ENCODE measurements around the gene ARL13B. TPM values are rescaled to one million over a fixed set of nuclear protein-coding genes. Genes with fewer than 3 reads are reported as not detected.

ARL13B gene
- total and polyA plus RNA-seq, 2 of the 13 experiments (the other 11 are each of a cell fraction or from before 2014, with no cell fraction given): 2.2 to 9.6 TPM

- TF ChIP-seq SMAD3 (CRISPR knock-in tag; IDR thresholded peaks at IDR 0.05) (no peak), ZNF501 (CRISPR knock-in tag; IDR thresholded peaks at IDR 0.05) (peak; percentile 43; the same call in 1 of the 2 replicates), GATAD1 (CRISPR knock-in tag; IDR thresholded peaks at IDR 0.05) (peak; percentile 47; the same call in 1 of the 2 replicates), ZNF777 (CRISPR knock-in tag; IDR thresholded peaks at IDR 0.05) (peak; percentile 64; the same call in 1 of the 2 replicates), IKZF4 (CRISPR knock-in tag; IDR thresholded peaks at IDR 0.05; ENCODE audit: borderline replicate concordance, low read depth, not compliant biosample characterization) (peak; percentile 46), HDAC2 (CRISPR knock-in tag; IDR thresholded peaks at IDR 0.05) (peak; percentile 64; the same call in 1 of the 2 replicates), FOXK1 (CRISPR knock-in tag; IDR thresholded peaks at IDR 0.05; ENCODE audit: borderline replicate concordance, low read depth) (no peak; the same call in 1 of the 2 replicates), KDM4B (CRISPR knock-in tag; IDR thresholded peaks at IDR 0.05) (peak; percentile 44; the same call in 1 of the 2 replicates), KDM3A (CRISPR knock-in tag; IDR thresholded peaks at IDR 0.05; ENCODE audit: low read depth) (no peak), ZNF747 (CRISPR knock-in tag; IDR thresholded peaks at IDR 0.05; ENCODE audit: borderline replicate concordance) (no peak), ZNF672 (CRISPR knock-in tag; IDR thresholded peaks at IDR 0.05) (peak; percentile 60; the same call in 1 of the 2 replicates), POLR2AphosphoS2 (IDR thresholded peaks at IDR 0.05; ENCODE audit: low read depth, low read length) (no peak), XRCC5 (optimal IDR thresholded peaks at IDR 0.05; ENCODE audit: low read length) (peak; percentile 36), TAF1 (CRISPR knock-in tag; IDR thresholded peaks at IDR 0.05) (peak; percentile 69; the same call in 1 of the 2 replicates), SALL1 (CRISPR knock-in tag; IDR thresholded peaks at IDR 0.05) (peak; percentile 86), UBTF (CRISPR knock-in tag; IDR thresholded peaks at IDR 0.05) (peak; percentile 97), ETV6 (CRISPR knock-in tag; conservative IDR thresholded peaks at IDR 0.05) (peak; percentile 98)
- TF ChIP-seq, protein P1, sequence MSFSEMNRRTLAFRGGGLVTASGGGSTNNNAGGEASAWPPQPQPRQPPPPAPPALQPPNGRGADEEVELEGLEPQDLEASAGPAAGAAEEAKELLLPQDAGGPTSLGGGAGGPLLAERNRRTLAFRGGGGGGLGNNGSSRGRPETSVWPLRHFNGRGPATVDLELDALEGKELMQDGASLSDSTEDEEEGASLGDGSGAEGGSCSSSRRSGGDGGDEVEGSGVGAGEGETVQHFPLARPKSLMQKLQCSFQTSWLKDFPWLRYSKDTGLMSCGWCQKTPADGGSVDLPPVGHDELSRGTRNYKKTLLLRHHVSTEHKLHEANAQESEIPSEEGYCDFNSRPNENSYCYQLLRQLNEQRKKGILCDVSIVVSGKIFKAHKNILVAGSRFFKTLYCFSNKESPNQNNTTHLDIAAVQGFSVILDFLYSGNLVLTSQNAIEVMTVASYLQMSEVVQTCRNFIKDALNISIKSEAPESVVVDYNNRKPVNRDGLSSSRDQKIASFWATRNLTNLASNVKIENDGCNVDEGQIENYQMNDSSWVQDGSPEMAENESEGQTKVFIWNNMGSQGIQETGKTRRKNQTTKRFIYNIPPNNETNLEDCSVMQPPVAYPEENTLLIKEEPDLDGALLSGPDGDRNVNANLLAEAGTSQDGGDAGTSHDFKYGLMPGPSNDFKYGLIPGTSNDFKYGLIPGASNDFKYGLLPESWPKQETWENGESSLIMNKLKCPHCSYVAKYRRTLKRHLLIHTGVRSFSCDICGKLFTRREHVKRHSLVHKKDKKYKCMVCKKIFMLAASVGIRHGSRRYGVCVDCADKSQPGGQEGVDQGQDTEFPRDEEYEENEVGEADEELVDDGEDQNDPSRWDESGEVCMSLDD (CRISPR knock-in tag; IDR thresholded peaks at IDR 0.05; ENCODE audit: borderline replicate concordance): 0 out of 2 replicates have a peak, but pooled peaks have one; percentile 24
- TF ChIP-seq, protein P2, sequence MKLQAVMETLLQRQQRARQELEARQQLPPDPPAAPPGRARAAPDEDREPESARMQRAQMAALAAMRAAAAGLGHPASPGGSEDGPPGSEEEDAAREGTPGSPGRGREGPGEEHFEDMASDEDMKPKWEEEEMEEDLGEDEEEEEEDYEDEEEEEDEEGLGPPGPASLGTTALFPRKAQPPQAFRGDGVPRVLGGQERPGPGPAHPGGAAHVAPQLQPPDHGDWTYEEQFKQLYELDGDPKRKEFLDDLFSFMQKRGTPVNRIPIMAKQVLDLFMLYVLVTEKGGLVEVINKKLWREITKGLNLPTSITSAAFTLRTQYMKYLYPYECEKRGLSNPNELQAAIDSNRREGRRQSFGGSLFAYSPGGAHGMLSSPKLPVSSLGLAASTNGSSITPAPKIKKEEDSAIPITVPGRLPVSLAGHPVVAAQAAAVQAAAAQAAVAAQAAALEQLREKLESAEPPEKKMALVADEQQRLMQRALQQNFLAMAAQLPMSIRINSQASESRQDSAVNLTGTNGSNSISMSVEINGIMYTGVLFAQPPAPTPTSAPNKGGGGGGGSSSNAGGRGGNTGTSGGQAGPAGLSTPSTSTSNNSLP (IDR thresholded peaks at IDR 0.05; ENCODE audit: low read depth, low read length): no peak
These were observed 6.5 kb upstream of the ARL13B start, which contains the start of gene PROS1 (continued) for GRCh38 chr3:93973131-93974126.
